HCT116 (cell line): Measurements from ENCODE around the gene USP36. TPM values are rescaled to one million over a fixed set of nuclear protein-coding genes. Genes with fewer than 3 reads are reported as not detected.

ENCODE experiments used
- ATAC-seq: fragments of 200-7000 bp; cut with Tn5 transposase; 2 replicates; pipeline ENCODE4 v1.9.1; 2020; ENCODE audit warnings: mild to moderate bottlenecking, moderate library complexity
- BruUV-seq: library from RNA; stranded (reverse); fragments of 400-500 nt; replicated peaks from 2 replicates; lab custom pipeline; 2021; lab: Mats Ljungman, UMichigan
- CTCF ChIA-PET: fragments of 300-600 bp; sonication (Branson Sonifier 250); formaldehyde crosslinking; loops from one replicate; lab custom pipeline; 2021; ENCODE audit warnings: antibody characterized with exemption; lab: Charles Lee
- POLR2A ChIA-PET: fragments of 300-600, 350-600 bp; sonication (Branson Sonifier 250); formaldehyde crosslinking; loops from one replicate; lab custom pipeline; 2021; ENCODE audit warnings: antibody characterized with exemption; lab: Charles Lee
- RAD21 ChIA-PET, 2 experiments: fragments of 300-600 bp; sonication (Branson Sonifier 250); formaldehyde crosslinking; loops; one replicate each; lab custom pipeline; 2023; ENCODE audit warnings: low total read pairs in 2 of 2; ENCODE audit not compliant: uncharacterized antibody in 2 of 2, unreplicated experiment in 2 of 2, low non-redundant PET in 1 of 2; lab: Charles Lee
- DNase-seq: peaks from one replicate; pipeline ENCODE4 v3.0.0-alpha.2; 2010; ENCODE audit warnings: low read depth, low spot score
- H2AFZ ChIP-seq: fragments of 200-600 bp; shearing (Covaris generic), sonication (generic); 2 replicates; pipeline ENCODE4 v1.6.1; 2017; ENCODE audit warnings: low read depth, mixed run types, mixed read lengths, antibody characterized with exemption, low read length; ENCODE audit not compliant: poor library complexity, severe bottlenecking
- H3K27ac ChIP-seq: 2 replicates; pipeline ENCODE4 v1.5.1; 2012; ENCODE audit warnings: low read depth, low read length
- H3K27me3 ChIP-seq: fragments of 200-600 bp; sonication (generic); 2 replicates; pipeline ENCODE4 v1.6.1; 2016; ENCODE audit warnings: mixed run types, low read length, mixed read lengths; ENCODE audit not compliant: insufficient read depth
- H3K36me3 ChIP-seq, 2 experiments: fragments of 200-500 bp in 1 of 2; fragments of 200-600 bp in 1 of 2; sonication (Bioruptor generic) in 1 of 2; sonication (generic) in 1 of 2; 2 replicates each; pipeline versions ENCODE4 v1.5.1 to v1.6.1; 2014 to 2016; ENCODE audit warnings: low read length in 2 of 2, inconsistent platforms in 1 of 2, mixed read lengths in 1 of 2, mixed run types in 1 of 2; ENCODE audit not compliant: insufficient read depth in 2 of 2, control insufficient read depth in 1 of 2
- H3K4me1 ChIP-seq, 2 experiments: fragments of 200-600 bp in 1 of 2; sonication (generic) in 1 of 2; 2 replicates each; pipeline versions ENCODE4 v1.5.1 to v1.6.1; 2012 to 2017; ENCODE audit warnings: low read length in 2 of 2, inconsistent platforms in 1 of 2, mild to moderate bottlenecking in 1 of 2, mixed read lengths in 1 of 2, mixed run types in 1 of 2, moderate library complexity in 1 of 2; ENCODE audit not compliant: insufficient read depth in 2 of 2, control insufficient read depth in 1 of 2
- H3K4me2 ChIP-seq: fragments of 200-600 bp; sonication (generic); 2 replicates; pipeline ENCODE4 v1.6.1; 2017; ENCODE audit warnings: mixed run types, low read length, mixed read lengths
- H3K4me3 ChIP-seq, 2 experiments: fragments of 200-600 bp in 1 of 2; sonication (generic) in 1 of 2; replicated peaks in 1 of 2; 2 replicates each; pipeline ENCODE4 v1.5.1; 2011 to 2016; ENCODE audit warnings: low read length in 2 of 2, control low read depth in 1 of 2, low read depth in 1 of 2, mild to moderate bottlenecking in 1 of 2, mixed read lengths in 1 of 2, mixed run types in 1 of 2
- H3K79me2 ChIP-seq: fragments of 200-600 bp; sonication (generic); 2 replicates; pipeline ENCODE4 v1.6.1; 2017; ENCODE audit warnings: mild to moderate bottlenecking, mixed run types, low read length, moderate library complexity, mixed read lengths; ENCODE audit not compliant: insufficient read depth
- H3K9ac ChIP-seq: fragments of 200-600 bp; sonication (generic); 2 replicates; pipeline ENCODE4 v1.6.1; 2016; ENCODE audit warnings: low read length, mixed read lengths
- H3K9me2 ChIP-seq: fragments of 200-600 bp; sonication (generic), shearing (Covaris generic); 2 replicates; pipeline ENCODE4 v1.6.1; 2017; ENCODE audit warnings: mixed run types, mild to moderate bottlenecking, moderate library complexity; ENCODE audit not compliant: insufficient read depth
- H3K9me3 ChIP-seq, 2 experiments: fragments of 200-500 bp in 1 of 2; fragments of 200-600 bp in 1 of 2; sonication (Bioruptor generic) in 1 of 2; sonication (generic) in 1 of 2; 2 replicates each; pipeline ENCODE4 v1.6.1; 2014 to 2017; ENCODE audit warnings: low read length in 2 of 2, mixed read lengths in 2 of 2, inconsistent platforms in 1 of 2, low read depth in 1 of 2, mild to moderate bottlenecking in 1 of 2, mixed run types in 1 of 2, moderate library complexity in 1 of 2; ENCODE audit not compliant: control insufficient read depth in 1 of 2, insufficient read depth in 1 of 2
- H4K20me1 ChIP-seq: fragments of 200-600 bp; sonication (generic), shearing (Covaris generic); 2 replicates; pipeline ENCODE4 v1.6.1; 2017; ENCODE audit warnings: mixed run types, mild to moderate bottlenecking, moderate library complexity; ENCODE audit not compliant: insufficient read depth
- CBX3 ChIP-seq: IDR thresholded peaks from 2 replicates; pipeline ENCODE4 v1.6.1; 2012; ENCODE audit warnings: low read depth
- CEBPB ChIP-seq: IDR thresholded peaks from 2 replicates; pipeline ENCODE4 v1.6.1; 2012; ENCODE audit warnings: low read depth
- ELF1 ChIP-seq: IDR thresholded peaks from 2 replicates; pipeline ENCODE4 v1.6.1; 2012; ENCODE audit warnings: low read depth, borderline replicate concordance
- EZH2 ChIP-seq: fragments of 200-600 bp; sonication (generic); IDR thresholded peaks from 2 replicates; pipeline ENCODE4 v1.6.1; 2017; ENCODE audit warnings: antibody characterized with exemption, mixed run types
- EZH2phosphoT487 ChIP-seq: fragments of 200-600 bp; IDR thresholded peaks from 2 replicates; pipeline ENCODE4 v1.6.1; 2018; ENCODE audit warnings: antibody characterized with exemption, borderline replicate concordance
- FOSL1 ChIP-seq: IDR thresholded peaks from 2 replicates; pipeline ENCODE4 v1.6.1; 2012; ENCODE audit warnings: low read depth
- JUND ChIP-seq: IDR thresholded peaks from 2 replicates; pipeline ENCODE4 v1.6.1; 2012
- POLR2A ChIP-seq: IDR thresholded peaks from 2 replicates; pipeline ENCODE4 v1.7.0; 2011; ENCODE audit warnings: borderline replicate concordance; ENCODE audit not compliant: insufficient read depth, insufficient read length; ENCODE audit errors: extremely low read depth
- POLR2AphosphoS5 ChIP-seq: IDR thresholded peaks from 2 replicates; pipeline ENCODE4 v1.6.1; 2011; ENCODE audit warnings: mild to moderate bottlenecking, low read depth, low read length, moderate library complexity
- RAD21 ChIP-seq: IDR thresholded peaks from 2 replicates; pipeline ENCODE4 v1.6.1; 2012; ENCODE audit warnings: low read depth, mild to moderate bottlenecking
- SRF ChIP-seq: IDR thresholded peaks from 2 replicates; pipeline ENCODE4 v1.6.1; 2012; ENCODE audit warnings: low read depth
- TCF7L2 ChIP-seq: IDR thresholded peaks from 2 replicates; pipeline ENCODE4 v1.7.0; 2011; ENCODE audit warnings: borderline replicate concordance, inconsistent platforms; ENCODE audit not compliant: insufficient read depth, insufficient read length; ENCODE audit errors: extremely low read depth
- YY1 ChIP-seq: IDR thresholded peaks from 2 replicates; pipeline ENCODE4 v1.6.1; 2011; ENCODE audit warnings: low read length, low read depth, moderate library complexity, mild to moderate bottlenecking; ENCODE audit not compliant: insufficient replicate concordance; ENCODE audit errors: extremely low read depth
- ZFX ChIP-seq: fragments of 450-650 bp; IDR thresholded peaks from 2 replicates; pipeline ENCODE4 v1.6.1; 2017
- ZNF274 ChIP-seq: fragments of 200-500 bp; sonication (Bioruptor generic); IDR thresholded peaks from 2 replicates; pipeline ENCODE4 v1.6.1; 2014; ENCODE audit warnings: mild to moderate bottlenecking, low read depth, low read length, inconsistent platforms
- intact Hi-C: fragments of 100-400 bp; cut with micrococcal nuclease; formaldehyde crosslinking; loops from 2 replicates; pipeline ENCODE4 v1.10.0; 2022
- total RNA-seq: library from RNA; stranded (reverse); gene quantifications from one replicate; pipeline ENCODE4 v1.2.1, GENCODE V29; 2021; ENCODE audit not compliant: unreplicated experiment
- TF ChIP-seq, protein P1 (sequence below): IDR thresholded peaks from 2 replicates; pipeline ENCODE4 v1.6.1; 2011; ENCODE audit warnings: mild to moderate bottlenecking, low read length, moderate library complexity; ENCODE audit not compliant: insufficient replicate concordance; ENCODE audit errors: extremely low read depth
- TF ChIP-seq, protein P2 (sequence below): IDR thresholded peaks from 2 replicates; pipeline ENCODE4 v1.6.1; 2012
- TF ChIP-seq, protein P3 (sequence below): IDR thresholded peaks from 2 replicates; pipeline ENCODE4 v1.6.1; 2012

Gene USP36
- total RNA-seq, 1 experiment from 2014 or later: 104 TPM

DNA sequence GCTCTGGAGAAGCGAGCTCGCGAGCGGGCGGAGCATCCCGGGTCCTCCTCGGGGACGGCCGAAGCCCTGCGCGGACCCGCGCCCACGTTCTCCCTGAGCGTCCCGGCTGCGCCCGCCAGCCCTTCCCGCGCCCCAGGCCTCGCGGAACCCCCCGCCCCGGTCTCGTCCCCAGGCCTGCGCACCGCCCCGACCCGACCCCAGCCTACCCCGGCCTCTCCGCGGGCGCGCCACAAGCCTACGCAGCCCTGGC is 159 bp downstream of the USP36 start:
- Histone ChIP-seq H3K4me3 (peak overlapping the region; percentile 82 to 91), H3K4me1 (peaks cover 20 to 34% of the 10 kb centered on the region in 2 experiments), H3K79me2 (peaks cover 52% of the 10 kb centered on the region), H2AFZ (no peak overlapping the region), H3K9me3 (no peaks in the 10 kb centered on the region), H3K27ac (peak overlapping the region; percentile 88), H3K4me2 (peak overlapping the region; percentile 88), H3K9me2 (no peaks in the 10 kb centered on the region), H3K27me3 (no peaks in the 10 kb centered on the region), H4K20me1 (peaks cover 3% of the 10 kb centered on the region; the same call in 1 of the 2 replicates), H3K36me3 (peaks cover 22 to 30% of the 10 kb centered on the region in 2 experiments; a peak in 3 of 4 replicates), H3K9ac (peak overlapping the region; percentile 97)
- no TSS peak for BruUV-seq
- ChIA-PET POLR2A (no interaction called here), CTCF (no interaction called here), RAD21 (no interaction called here)
- no peak for TF ChIP-seq CEBPB
- TF ChIP-seq ZFX: peak; percentile 88; the same call in 1 of the 2 replicates
- DNase-seq (no peak), ATAC-seq (no peak)
- intact Hi-C loops: no loop called here

DNA sequence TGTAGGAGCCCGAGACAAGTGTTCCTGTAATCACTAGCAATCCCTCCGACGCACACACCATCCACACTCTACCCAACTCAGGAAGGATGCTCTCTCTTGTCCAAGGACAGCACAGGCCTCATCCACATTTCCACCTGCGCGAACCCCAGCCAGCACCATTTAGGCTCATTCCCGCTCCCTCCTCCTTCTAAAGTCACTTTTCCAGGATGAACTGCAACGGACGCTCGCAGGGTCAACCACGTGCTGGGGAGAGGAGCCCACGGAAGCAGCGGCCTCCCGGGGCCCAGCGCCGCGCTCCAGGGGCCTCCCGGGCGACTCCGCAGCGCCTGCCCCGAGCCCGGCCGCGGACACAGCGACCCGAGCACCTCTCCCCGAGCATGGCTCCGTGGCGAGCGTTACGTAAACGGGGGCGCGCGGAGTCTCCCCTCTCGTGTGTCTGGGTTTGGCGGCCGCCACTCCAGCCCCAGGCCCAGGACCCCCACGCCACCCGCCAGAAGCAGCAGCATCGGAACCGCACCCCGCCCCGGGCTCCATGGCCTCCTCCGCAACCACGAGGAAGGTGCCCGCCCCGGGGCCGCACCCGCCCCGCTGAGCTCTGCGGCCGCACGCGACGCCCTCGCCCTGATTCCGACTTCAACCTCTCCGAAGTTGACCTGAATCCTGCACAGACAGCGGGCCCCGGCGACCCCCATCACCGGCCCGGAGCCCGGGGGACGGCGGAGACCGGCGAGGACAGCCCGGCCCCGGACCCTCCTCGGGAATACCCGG is 668 bp downstream of the USP36 start:
- H3K79me2 ChIP-seq: peaks cover 57% of the 10 kb centered on the region
- peaks cover 20 to 34% of the 10 kb centered on the region in 2 experiments for H3K4me1 ChIP-seq
- ATAC-seq (no peak; the same call in 1 of the 2 replicates), DNase-seq (no peak)
- peak overlapping the region; percentile 88 for H3K4me2 ChIP-seq
- no peaks in the 10 kb centered on the region for H3K9me3 ChIP-seq
- H3K36me3 ChIP-seq: peaks cover 27 to 35% of the 10 kb centered on the region in 2 experiments; a peak in 3 of 4 replicates
- POLR2A ChIA-PET: no interaction called here
- no TSS peak for BruUV-seq
- H3K9me2 ChIP-seq: no peaks in the 10 kb centered on the region
- intact Hi-C loops: no loop called here
- no peak overlapping the region for H2AFZ ChIP-seq
- RAD21 ChIA-PET: no interaction called here
- peak overlapping the region; percentile 82 to 91 for H3K4me3 ChIP-seq
- CTCF ChIA-PET: no interaction called here
- peaks cover 3% of the 10 kb centered on the region; the same call in 1 of the 2 replicates for H4K20me1 ChIP-seq
- no peaks in the 10 kb centered on the region for H3K27me3 ChIP-seq
- H3K9ac ChIP-seq: peak overlapping the region; percentile 97
- peak overlapping the region; percentile 88 for H3K27ac ChIP-seq
- TF ChIP-seq TCF7L2 (no peak), JUND (no peak), POLR2AphosphoS5 (no peak), EZH2phosphoT487 (no peak), EZH2 (no peak), ELF1 (no peak), ZNF274 (no peak), CEBPB (no peak), ZFX (peak; percentile 83), POLR2A (no peak), CBX3 (no peak), SRF (no peak), YY1 (no peak), RAD21 (no peak), FOSL1 (no peak)
- TF ChIP-seq, protein P1, sequence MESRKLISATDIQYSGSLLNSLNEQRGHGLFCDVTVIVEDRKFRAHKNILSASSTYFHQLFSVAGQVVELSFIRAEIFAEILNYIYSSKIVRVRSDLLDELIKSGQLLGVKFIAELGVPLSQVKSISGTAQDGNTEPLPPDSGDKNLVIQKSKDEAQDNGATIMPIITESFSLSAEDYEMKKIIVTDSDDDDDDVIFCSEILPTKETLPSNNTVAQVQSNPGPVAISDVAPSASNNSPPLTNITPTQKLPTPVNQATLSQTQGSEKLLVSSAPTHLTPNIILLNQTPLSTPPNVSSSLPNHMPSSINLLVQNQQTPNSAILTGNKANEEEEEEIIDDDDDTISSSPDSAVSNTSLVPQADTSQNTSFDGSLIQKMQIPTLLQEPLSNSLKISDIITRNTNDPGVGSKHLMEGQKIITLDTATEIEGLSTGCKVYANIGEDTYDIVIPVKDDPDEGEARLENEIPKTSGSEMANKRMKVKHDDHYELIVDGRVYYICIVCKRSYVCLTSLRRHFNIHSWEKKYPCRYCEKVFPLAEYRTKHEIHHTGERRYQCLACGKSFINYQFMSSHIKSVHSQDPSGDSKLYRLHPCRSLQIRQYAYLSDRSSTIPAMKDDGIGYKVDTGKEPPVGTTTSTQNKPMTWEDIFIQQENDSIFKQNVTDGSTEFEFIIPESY: no peak
- TF ChIP-seq, protein P2, sequence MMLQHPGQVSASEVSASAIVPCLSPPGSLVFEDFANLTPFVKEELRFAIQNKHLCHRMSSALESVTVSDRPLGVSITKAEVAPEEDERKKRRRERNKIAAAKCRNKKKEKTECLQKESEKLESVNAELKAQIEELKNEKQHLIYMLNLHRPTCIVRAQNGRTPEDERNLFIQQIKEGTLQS: no peak
- TF ChIP-seq, protein P3, sequence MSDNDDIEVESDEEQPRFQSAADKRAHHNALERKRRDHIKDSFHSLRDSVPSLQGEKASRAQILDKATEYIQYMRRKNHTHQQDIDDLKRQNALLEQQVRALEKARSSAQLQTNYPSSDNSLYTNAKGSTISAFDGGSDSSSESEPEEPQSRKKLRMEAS: peak; percentile 53; the same call in 1 of the 2 replicates
